Measurements from ENCODE around the gene PPARD.

- TF ChIP-seq CTCF (IDR thresholded peaks at IDR 0.05) (no peak), POLR2A (IDR thresholded peaks at IDR 0.05) (no peak)
These were observed 30.3 kb downstream of the PPARD start for GRCh38 chr6:35372633-35373032.

Measured in thyroid gland (tissue), 4 donors.